ENCODE data around the gene INKA1. TPM values are rescaled to one million over a fixed set of nuclear protein-coding genes. Genes with fewer than 3 reads are reported as not detected.

INKA1 gene
- total and polyA plus RNA-seq, 4 donors: 0.84 to 4.2 (median 1.2) TPM

DNA sequence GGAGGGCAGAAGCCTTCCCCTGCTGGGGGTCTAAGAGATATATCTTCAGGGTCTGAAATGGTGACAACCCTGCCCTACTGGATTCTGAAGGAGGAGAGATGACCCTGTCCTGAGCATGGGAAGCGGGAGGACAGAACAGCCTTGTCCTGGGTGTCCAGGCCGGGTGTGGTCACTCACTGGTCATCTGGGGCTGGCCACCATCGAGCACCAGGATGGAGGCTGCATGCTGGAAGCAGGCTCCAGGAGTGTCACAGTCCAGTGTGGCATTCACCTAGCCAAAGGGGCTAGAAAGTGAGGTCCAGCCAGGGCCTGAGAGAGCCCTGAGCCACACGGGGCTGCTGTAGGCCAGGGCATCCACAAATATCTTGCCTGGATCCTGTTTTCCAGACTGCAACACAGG is 8.6 kb upstream of the INKA1 start:
- Histone ChIP-seq H3K9me3 (ENCODE audit: control insufficient read depth in 4 of 4, low read length in 3 of 4) (no peaks in the 10 kb centered on the region), H3K4me1 (ENCODE audit: control insufficient read depth in 4 of 4, insufficient read depth in 4 of 4, low read length in 3 of 4) (no peaks in the 10 kb centered on the region), H3K36me3 (ENCODE audit: control insufficient read depth in 4 of 4, insufficient read depth in 3 of 4, low read depth in 1 of 4, low read length in 3 of 4) (no peaks in the 10 kb centered on the region), H3K9ac (ENCODE audit: low read depth in 1 of 2, low read length in 2 of 2) (no peak overlapping the region), H3K27ac (ENCODE audit: low read depth in 1 of 2, low read length in 2 of 2) (no peak overlapping the region), H3K27me3 (ENCODE audit: control insufficient read depth in 4 of 4, insufficient read depth in 4 of 4, low read length in 3 of 4) (no peaks in the 10 kb centered on the region), H3K4me3 (ENCODE audit: low read depth in 1 of 3, low read length in 3 of 3) (no peak overlapping the region)
- no peak for TF ChIP-seq EGR1 (IDR thresholded peaks at IDR 0.05; ENCODE audit: low read depth in 2 of 2)
- TF ChIP-seq RAD21 (IDR thresholded peaks at IDR 0.05): no peak
- TF ChIP-seq NR2F2 (IDR thresholded peaks at IDR 0.05): no peak
- no peak for TF ChIP-seq JUND (IDR thresholded peaks at IDR 0.05)
- TF ChIP-seq YY1 (IDR thresholded peaks at IDR 0.05): no peak
- TF ChIP-seq TAF1 (conservative IDR thresholded peaks at IDR 0.05): no peak
- TF ChIP-seq HNF4A (conservative IDR thresholded peaks at IDR 0.05): no peak
- no peak for TF ChIP-seq SP1 (IDR thresholded peaks at IDR 0.05)
- no peak for TF ChIP-seq RXRA (IDR thresholded peaks at IDR 0.05)
- TF ChIP-seq, protein P1, sequence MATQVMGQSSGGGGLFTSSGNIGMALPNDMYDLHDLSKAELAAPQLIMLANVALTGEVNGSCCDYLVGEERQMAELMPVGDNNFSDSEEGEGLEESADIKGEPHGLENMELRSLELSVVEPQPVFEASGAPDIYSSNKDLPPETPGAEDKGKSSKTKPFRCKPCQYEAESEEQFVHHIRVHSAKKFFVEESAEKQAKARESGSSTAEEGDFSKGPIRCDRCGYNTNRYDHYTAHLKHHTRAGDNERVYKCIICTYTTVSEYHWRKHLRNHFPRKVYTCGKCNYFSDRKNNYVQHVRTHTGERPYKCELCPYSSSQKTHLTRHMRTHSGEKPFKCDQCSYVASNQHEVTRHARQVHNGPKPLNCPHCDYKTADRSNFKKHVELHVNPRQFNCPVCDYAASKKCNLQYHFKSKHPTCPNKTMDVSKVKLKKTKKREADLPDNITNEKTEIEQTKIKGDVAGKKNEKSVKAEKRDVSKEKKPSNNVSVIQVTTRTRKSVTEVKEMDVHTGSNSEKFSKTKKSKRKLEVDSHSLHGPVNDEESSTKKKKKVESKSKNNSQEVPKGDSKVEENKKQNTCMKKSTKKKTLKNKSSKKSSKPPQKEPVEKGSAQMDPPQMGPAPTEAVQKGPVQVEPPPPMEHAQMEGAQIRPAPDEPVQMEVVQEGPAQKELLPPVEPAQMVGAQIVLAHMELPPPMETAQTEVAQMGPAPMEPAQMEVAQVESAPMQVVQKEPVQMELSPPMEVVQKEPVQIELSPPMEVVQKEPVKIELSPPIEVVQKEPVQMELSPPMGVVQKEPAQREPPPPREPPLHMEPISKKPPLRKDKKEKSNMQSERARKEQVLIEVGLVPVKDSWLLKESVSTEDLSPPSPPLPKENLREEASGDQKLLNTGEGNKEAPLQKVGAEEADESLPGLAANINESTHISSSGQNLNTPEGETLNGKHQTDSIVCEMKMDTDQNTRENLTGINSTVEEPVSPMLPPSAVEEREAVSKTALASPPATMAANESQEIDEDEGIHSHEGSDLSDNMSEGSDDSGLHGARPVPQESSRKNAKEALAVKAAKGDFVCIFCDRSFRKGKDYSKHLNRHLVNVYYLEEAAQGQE (IDR thresholded peaks at IDR 0.05): no peak
- no peak for TF ChIP-seq GABPA (IDR thresholded peaks at IDR 0.05 in 1 of 2, conservative IDR thresholded peaks at IDR 0.05 in 1 of 2)
- TF ChIP-seq HNF4G (IDR thresholded peaks at IDR 0.05): no peak
- TF ChIP-seq FOXA2 (IDR thresholded peaks at IDR 0.05): no peak
- TF ChIP-seq FOXA1 (IDR thresholded peaks at IDR 0.05): no peak
- TF ChIP-seq, protein P2, sequence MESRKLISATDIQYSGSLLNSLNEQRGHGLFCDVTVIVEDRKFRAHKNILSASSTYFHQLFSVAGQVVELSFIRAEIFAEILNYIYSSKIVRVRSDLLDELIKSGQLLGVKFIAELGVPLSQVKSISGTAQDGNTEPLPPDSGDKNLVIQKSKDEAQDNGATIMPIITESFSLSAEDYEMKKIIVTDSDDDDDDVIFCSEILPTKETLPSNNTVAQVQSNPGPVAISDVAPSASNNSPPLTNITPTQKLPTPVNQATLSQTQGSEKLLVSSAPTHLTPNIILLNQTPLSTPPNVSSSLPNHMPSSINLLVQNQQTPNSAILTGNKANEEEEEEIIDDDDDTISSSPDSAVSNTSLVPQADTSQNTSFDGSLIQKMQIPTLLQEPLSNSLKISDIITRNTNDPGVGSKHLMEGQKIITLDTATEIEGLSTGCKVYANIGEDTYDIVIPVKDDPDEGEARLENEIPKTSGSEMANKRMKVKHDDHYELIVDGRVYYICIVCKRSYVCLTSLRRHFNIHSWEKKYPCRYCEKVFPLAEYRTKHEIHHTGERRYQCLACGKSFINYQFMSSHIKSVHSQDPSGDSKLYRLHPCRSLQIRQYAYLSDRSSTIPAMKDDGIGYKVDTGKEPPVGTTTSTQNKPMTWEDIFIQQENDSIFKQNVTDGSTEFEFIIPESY (IDR thresholded peaks at IDR 0.05): no peak
- TF ChIP-seq, protein P3, sequence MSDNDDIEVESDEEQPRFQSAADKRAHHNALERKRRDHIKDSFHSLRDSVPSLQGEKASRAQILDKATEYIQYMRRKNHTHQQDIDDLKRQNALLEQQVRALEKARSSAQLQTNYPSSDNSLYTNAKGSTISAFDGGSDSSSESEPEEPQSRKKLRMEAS (IDR thresholded peaks at IDR 0.05): no peak
- TF ChIP-seq, protein P4, sequence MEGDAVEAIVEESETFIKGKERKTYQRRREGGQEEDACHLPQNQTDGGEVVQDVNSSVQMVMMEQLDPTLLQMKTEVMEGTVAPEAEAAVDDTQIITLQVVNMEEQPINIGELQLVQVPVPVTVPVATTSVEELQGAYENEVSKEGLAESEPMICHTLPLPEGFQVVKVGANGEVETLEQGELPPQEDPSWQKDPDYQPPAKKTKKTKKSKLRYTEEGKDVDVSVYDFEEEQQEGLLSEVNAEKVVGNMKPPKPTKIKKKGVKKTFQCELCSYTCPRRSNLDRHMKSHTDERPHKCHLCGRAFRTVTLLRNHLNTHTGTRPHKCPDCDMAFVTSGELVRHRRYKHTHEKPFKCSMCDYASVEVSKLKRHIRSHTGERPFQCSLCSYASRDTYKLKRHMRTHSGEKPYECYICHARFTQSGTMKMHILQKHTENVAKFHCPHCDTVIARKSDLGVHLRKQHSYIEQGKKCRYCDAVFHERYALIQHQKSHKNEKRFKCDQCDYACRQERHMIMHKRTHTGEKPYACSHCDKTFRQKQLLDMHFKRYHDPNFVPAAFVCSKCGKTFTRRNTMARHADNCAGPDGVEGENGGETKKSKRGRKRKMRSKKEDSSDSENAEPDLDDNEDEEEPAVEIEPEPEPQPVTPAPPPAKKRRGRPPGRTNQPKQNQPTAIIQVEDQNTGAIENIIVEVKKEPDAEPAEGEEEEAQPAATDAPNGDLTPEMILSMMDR (IDR thresholded peaks at IDR 0.05; ENCODE audit: low read depth, low read length, missing input control): no peak
- TF ChIP-seq, protein P5, sequence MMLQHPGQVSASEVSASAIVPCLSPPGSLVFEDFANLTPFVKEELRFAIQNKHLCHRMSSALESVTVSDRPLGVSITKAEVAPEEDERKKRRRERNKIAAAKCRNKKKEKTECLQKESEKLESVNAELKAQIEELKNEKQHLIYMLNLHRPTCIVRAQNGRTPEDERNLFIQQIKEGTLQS (IDR thresholded peaks at IDR 0.05): no peak
- DNase-seq (ENCODE audit: low spot score): no peak
- 83% methylated on average over 4 of the region's 4 CpGs for WGBS

Data from liver (tissue), 9 donors.